SK-N-SH treated with all-trans-retinoic acid at 6 μM for 48 hours (cell line): Measurements from ENCODE around the gene CRTAP.
A peak's percentile ranks its signal among the peaks of the same experiment; 100 is the strongest.

Experiments used
- ATAC-seq: fragments of 200-7000 bp; cut with Tn5 transposase; 3 replicates; pipeline ENCODE4 v1.9.1; 2020; ENCODE audit warnings: mild to moderate bottlenecking, moderate library complexity
- ARNTL ChIP-seq: fragments of 450-650 bp; formaldehyde crosslinking; IDR thresholded peaks from 2 replicates; pipeline ENCODE4 v1.5.0; 2020; ENCODE audit warnings: low read depth, mild to moderate bottlenecking, moderate library complexity, borderline replicate concordance
- BACH2 ChIP-seq: fragments of 250-450 bp; sonication (Bioruptor Pico); IDR thresholded peaks from 2 replicates; pipeline ENCODE4 v1.9.0; 2021; ENCODE audit warnings: mild to moderate bottlenecking, borderline replicate concordance
- CSDC2 ChIP-seq: fragments of 250-450 bp; sonication (Bioruptor Pico); IDR thresholded peaks from 2 replicates; pipeline ENCODE4 v1.5.0; 2020; ENCODE audit warnings: mild to moderate bottlenecking, moderate library complexity
- CSRNP3 ChIP-seq: fragments of 250-450 bp; sonication (Bioruptor Pico); IDR thresholded peaks from 2 replicates; pipeline ENCODE4 v1.5.1; 2021; ENCODE audit warnings: mild to moderate bottlenecking, moderate library complexity
- GLIS3 ChIP-seq: fragments of 250-450 bp; sonication (Bioruptor Pico); IDR thresholded peaks from 2 replicates; pipeline ENCODE4 v1.5.0; 2020; ENCODE audit warnings: mild to moderate bottlenecking, moderate library complexity
- ISL1 ChIP-seq: fragments of 250-450 bp; sonication (Bioruptor Pico); IDR thresholded peaks from 2 replicates; pipeline ENCODE4 v2.1.2; 2022; ENCODE audit warnings: mild to moderate bottlenecking, moderate library complexity
- OSR1 ChIP-seq: fragments of 250-450 bp; sonication (Bioruptor Pico); IDR thresholded peaks from 2 replicates; pipeline ENCODE4 v1.8.0; 2022; ENCODE audit warnings: moderate library complexity, mild to moderate bottlenecking, inconsistent platforms
- SNAI2 ChIP-seq: fragments of 250-450 bp; sonication (Bioruptor Pico); IDR thresholded peaks from 2 replicates; pipeline ENCODE4 v1.5.0; 2020; ENCODE audit warnings: mild to moderate bottlenecking, moderate library complexity
- TOX ChIP-seq: fragments of 250-450 bp; sonication (Bioruptor Pico); IDR thresholded peaks from 2 replicates; pipeline ENCODE4 v1.8.0; 2021; ENCODE audit warnings: mild to moderate bottlenecking, moderate library complexity, borderline replicate concordance
- ZFP3 ChIP-seq: fragments of 250-450 bp; sonication (Bioruptor Pico); IDR thresholded peaks from 2 replicates; pipeline ENCODE4 v1.5.0; 2020; ENCODE audit warnings: mild to moderate bottlenecking, moderate library complexity
- ZFP30 ChIP-seq: fragments of 450-650 bp; formaldehyde crosslinking; IDR thresholded peaks from 2 replicates; pipeline ENCODE4 v1.5.0; 2022; ENCODE audit warnings: mild to moderate bottlenecking, moderate library complexity
- ZNF565 ChIP-seq: fragments of 450-650 bp; formaldehyde crosslinking; conservative IDR thresholded peaks from 2 replicates; pipeline ENCODE4 v1.5.0; 2020; ENCODE audit warnings: low read depth, mild to moderate bottlenecking, moderate library complexity
- ZNF70 ChIP-seq: fragments of 450-650 bp; formaldehyde crosslinking; IDR thresholded peaks from 2 replicates; pipeline ENCODE4 v1.5.0; 2020; ENCODE audit warnings: mild to moderate bottlenecking, moderate library complexity
- ZNF8 ChIP-seq: fragments of 450-650 bp; formaldehyde crosslinking; IDR thresholded peaks from 2 replicates; pipeline ENCODE4 v1.5.0; 2020; ENCODE audit warnings: mild to moderate bottlenecking, moderate library complexity
- TF ChIP-seq, protein P1 (sequence below): fragments of 250-450 bp; sonication (Bioruptor Pico); IDR thresholded peaks from 2 replicates; pipeline ENCODE4 v1.5.1; 2020; ENCODE audit warnings: low read depth, mild to moderate bottlenecking, moderate library complexity
- TF ChIP-seq, protein P2 (sequence below): fragments of 250-450 bp; sonication (Bioruptor Pico); IDR thresholded peaks from 2 replicates; pipeline ENCODE4 v1.8.0; 2021; ENCODE audit warnings: low read depth, mild to moderate bottlenecking, moderate library complexity, borderline replicate concordance

The CRTAP gene

DNA sequence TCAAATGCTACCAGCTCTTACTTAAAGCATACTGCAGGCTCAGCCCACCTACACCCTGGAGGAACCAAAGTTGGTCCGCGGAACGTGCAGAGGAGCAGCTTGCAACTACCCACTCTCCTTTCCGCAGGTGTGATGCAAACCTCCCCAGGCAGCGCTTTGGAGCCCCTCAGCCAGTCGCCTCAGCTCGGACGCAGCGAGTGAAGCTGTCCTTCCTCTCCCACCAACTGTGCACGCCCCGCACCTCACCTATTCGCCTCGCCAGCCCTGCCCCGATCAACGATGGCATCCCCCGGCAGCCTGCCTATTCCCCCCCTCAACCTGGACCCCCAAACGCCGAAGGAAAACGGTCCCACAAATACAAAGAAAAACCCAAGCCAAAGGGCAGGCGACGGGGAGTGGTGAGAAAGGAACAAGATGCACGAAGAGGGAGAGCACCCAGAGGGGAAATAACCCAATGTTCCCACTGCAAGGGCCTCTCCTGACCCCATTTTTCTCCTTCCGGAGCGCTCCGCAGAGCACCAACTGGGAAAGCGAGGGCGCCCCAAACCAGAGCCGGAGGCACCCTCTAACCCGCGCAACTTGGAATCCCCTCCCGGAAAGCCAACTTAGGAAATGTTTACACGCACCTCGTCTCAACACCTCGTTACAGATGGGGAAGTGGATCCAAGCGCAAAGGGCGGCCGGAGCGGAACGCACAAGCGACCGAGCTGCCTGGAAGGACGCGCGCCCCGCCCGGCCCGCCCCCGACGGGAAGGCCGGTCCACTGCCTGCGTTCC, 17.5 kb upstream of the CRTAP start:
- TF ChIP-seq ZNF8 (no peak), ZFP30 (CRISPR knock-in tag) (peak; percentile 78), OSR1 (CRISPR knock-in tag) (no peak)
- TF ChIP-seq, protein P1, sequence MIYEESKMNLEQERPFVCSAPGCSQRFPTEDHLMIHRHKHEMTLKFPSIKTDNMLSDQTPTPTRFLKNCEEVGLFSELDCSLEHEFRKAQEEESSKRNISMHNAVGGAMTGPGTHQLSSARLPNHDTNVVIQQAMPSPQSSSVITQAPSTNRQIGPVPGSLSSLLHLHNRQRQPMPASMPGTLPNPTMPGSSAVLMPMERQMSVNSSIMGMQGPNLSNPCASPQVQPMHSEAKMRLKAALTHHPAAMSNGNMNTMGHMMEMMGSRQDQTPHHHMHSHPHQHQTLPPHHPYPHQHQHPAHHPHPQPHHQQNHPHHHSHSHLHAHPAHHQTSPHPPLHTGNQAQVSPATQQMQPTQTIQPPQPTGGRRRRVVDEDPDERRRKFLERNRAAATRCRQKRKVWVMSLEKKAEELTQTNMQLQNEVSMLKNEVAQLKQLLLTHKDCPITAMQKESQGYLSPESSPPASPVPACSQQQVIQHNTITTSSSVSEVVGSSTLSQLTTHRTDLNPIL (CRISPR knock-in tag), result no peak
- peak; percentile 67 for ATAC-seq

DNA sequence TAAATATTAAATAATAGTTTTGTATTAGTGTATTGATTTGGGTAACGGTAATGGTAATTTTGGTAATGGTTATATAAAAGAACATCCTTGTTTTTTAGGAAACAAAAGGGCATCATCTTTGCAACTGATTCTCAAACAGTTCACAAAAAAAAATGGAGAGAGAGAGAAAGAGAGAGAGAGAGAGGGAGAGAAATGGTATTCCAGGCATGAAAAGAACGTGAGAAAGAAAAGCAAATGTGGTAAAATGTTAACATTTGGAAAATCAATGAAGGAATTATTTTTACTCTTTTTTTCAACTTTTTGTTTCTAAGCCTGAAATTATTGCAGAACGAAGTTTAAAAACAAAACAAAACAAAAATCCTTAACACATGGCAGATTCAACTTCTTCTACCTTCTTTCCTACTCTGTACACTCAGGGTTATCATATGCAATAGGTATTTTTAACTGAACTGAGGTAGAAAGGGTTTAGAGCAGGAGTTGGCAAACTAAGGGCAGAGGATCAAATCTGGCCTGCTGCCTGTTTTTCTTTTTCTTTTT, 14.6 kb upstream of the CRTAP start:
- no peak for ATAC-seq
- no peak for TF ChIP-seq ZFP3 (CRISPR knock-in tag)
- TF ChIP-seq ZNF8, result no peak
- TF ChIP-seq, all 23 proteins: peak for 0

DNA sequence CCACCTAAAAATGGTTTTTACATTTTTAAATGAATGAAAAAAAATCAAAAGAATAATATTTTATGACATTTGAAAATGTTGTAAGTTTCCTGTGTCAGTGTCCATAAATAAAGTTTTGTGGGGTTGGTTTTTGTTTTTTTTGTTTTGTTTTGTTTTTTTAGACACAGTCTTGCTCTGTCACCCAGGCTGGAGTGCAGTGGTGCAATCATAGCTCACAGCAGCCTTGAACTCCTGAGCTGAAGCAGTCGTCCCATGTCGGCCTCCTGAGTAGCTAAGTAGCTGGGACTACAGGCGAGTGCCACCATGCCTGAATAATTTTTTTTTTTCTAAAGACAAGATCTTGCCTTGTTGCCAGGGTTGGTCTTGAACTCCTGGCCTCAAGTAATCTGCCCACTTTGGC, 14.1 kb upstream of the CRTAP start:
- ATAC-seq, result no peak
- TF ChIP-seq ZFP3 (CRISPR knock-in tag) (no peak), ZNF70 (no peak), GLIS3 (CRISPR knock-in tag) (no peak)

DNA sequence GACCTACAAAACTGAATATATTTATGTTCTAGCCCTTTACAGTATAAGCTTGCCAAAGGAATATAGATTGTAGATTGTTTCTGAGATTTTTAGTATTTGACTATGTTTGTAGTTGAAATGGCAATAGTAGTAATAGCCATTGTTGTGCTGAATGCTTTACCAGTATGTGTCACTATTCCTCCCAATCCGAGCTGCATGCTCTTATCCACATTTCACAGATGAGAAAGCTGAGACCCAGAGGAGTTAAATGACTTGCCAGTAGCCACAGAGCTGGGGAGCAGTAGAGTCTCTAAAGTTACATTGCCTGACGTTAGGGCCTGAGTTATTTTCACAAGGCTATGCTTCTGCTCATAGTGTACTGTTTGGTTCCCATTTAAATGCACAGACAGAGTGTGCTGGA, 13.6 kb upstream of the CRTAP start:
- no peak for TF ChIP-seq TOX
- no peak for TF ChIP-seq ISL1
- no peak for ATAC-seq

DNA sequence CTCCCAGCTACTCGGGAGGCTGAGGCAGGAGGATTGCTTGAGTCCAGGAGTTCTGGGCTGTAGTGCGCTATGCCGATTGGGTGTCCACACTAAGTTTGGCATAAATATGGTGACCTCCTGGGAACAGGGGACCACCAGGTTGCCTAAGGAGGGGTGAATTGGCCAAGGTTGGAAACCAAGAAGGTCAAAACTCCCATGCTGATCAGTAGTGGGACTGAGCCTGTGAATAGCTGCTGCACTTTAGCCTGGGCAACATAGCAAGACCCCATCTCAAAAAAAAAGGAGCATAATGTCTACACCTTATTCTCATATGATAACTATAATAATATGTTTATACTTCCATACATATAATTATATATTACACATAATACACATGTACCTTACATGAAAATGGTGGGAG, 10.8 kb upstream of the CRTAP start:
- ATAC-seq, result no peak
- no peak for TF ChIP-seq BACH2 (CRISPR knock-in tag)
- no peak for TF ChIP-seq SNAI2 (CRISPR knock-in tag)
- TF ChIP-seq ARNTL (CRISPR knock-in tag), result no peak
- TF ChIP-seq CSRNP3, result no peak
- TF ChIP-seq OSR1 (CRISPR knock-in tag), result no peak
- TF ChIP-seq, protein P2, sequence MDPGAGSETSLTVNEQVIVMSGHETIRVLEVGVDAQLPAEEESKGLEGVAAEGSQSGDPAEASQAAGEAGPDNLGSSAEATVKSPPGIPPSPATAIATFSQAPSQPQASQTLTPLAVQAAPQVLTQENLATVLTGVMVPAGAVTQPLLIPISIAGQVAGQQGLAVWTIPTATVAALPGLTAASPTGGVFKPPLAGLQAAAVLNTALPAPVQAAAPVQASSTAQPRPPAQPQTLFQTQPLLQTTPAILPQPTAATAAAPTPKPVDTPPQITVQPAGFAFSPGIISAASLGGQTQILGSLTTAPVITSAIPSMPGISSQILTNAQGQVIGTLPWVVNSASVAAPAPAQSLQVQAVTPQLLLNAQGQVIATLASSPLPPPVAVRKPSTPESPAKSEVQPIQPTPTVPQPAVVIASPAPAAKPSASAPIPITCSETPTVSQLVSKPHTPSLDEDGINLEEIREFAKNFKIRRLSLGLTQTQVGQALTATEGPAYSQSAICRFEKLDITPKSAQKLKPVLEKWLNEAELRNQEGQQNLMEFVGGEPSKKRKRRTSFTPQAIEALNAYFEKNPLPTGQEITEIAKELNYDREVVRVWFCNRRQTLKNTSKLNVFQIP (CRISPR knock-in tag), result no peak
- no peak for TF ChIP-seq ZNF8

DNA sequence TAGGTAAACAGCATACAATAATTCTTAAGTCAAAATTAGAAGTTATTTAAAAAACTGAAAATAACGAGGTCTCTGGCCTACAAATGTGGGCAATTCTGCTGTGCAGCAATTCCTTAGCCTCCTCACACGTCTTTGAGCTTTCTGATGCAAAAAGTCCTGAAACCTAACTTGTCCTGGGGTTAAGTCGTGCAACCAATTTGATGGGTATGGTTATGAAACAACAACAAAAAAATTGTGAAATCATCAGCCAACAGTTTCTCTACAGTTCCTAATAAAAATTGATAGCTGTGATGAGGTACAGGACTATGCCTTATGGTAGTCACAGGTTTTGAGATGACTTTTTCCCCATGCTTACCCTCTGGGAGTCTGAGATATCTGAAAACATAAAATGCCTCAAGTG, 10.3 kb upstream of the CRTAP start:
- no peak for TF ChIP-seq ISL1
- no peak for TF ChIP-seq ZNF565 (CRISPR knock-in tag)
- TF ChIP-seq, protein P1 (CRISPR knock-in tag), result no peak
- no peak for TF ChIP-seq ZNF8
- TF ChIP-seq SNAI2 (CRISPR knock-in tag), result no peak
- no peak for TF ChIP-seq ZFP30 (CRISPR knock-in tag)
- no peak for TF ChIP-seq ARNTL (CRISPR knock-in tag)
- TF ChIP-seq CSDC2 (CRISPR knock-in tag), result no peak
- TF ChIP-seq, protein P2 (CRISPR knock-in tag), result no peak
- TF ChIP-seq OSR1 (CRISPR knock-in tag), result no peak
- TF ChIP-seq, all 23 proteins: peak for 0
- no peak for ATAC-seq
